A673 (cell line): Measurements from ENCODE around the gene CCDC141. TPM values are rescaled to one million over a fixed set of nuclear protein-coding genes. Genes with fewer than 3 reads are reported as not detected.

ENCODE experiments used
- BruUV-seq: library from RNA; stranded (reverse); fragments of 400-500 nt; replicated peaks from 2 replicates; lab custom pipeline; 2021; lab: Mats Ljungman, UMichigan
- CTCF ChIA-PET: fragments of 300-600 bp; sonication (Branson Sonifier 250); formaldehyde crosslinking; loops from one replicate; lab custom pipeline; 2022; ENCODE audit warnings: antibody characterized with exemption; lab: Charles Lee
- POLR2A ChIA-PET: fragments of 300-600 bp; sonication (Branson Sonifier 250); formaldehyde crosslinking; loops from one replicate; lab custom pipeline; 2022; ENCODE audit warnings: antibody characterized with exemption; ENCODE audit not compliant: low non-redundant PET; lab: Charles Lee
- DNase-seq: peaks from one replicate; pipeline ENCODE4 v3.0.0-alpha.2; 2015; ENCODE audit warnings: low spot score
- H3K27ac ChIP-seq: fragments of 200-600 bp; sonication (generic); 2 replicates; pipeline ENCODE4 v1.5.1; 2016; ENCODE audit warnings: mixed run types, low read depth, mild to moderate bottlenecking, mixed read lengths, antibody characterized with exemption, low read length; ENCODE audit not compliant: poor library complexity, severe bottlenecking
- H3K27me3 ChIP-seq: fragments of 200-600 bp; sonication (generic); replicated peaks from 2 replicates; pipeline ENCODE4 v1.6.1; 2017; ENCODE audit warnings: mixed run types, low read depth, mild to moderate bottlenecking, mixed read lengths, antibody characterized with exemption, low read length; ENCODE audit not compliant: insufficient read depth, poor library complexity
- H3K36me3 ChIP-seq: fragments of 200-600 bp; sonication (generic); 2 replicates; pipeline ENCODE4 v1.6.1; 2016; ENCODE audit warnings: mixed run types, mild to moderate bottlenecking, mixed read lengths, antibody characterized with exemption, low read length; ENCODE audit not compliant: insufficient read depth, poor library complexity, severe bottlenecking
- H3K4me1 ChIP-seq: fragments of 200-600 bp; sonication (generic); 2 replicates; pipeline ENCODE4 v1.6.1; 2017; ENCODE audit warnings: mixed run types, mild to moderate bottlenecking, mixed read lengths, antibody characterized with exemption, low read length; ENCODE audit not compliant: insufficient read depth, poor library complexity, severe bottlenecking
- H3K4me3 ChIP-seq: fragments of 200-600 bp; sonication (generic); 2 replicates; pipeline ENCODE4 v1.5.1; 2016; ENCODE audit warnings: low read depth, mixed run types, mild to moderate bottlenecking, mixed read lengths, low read length; ENCODE audit not compliant: poor library complexity, severe bottlenecking
- H3K9me3 ChIP-seq: fragments of 200-600 bp; sonication (generic); 2 replicates; pipeline ENCODE4 v1.6.1; 2016; ENCODE audit warnings: mixed run types, low read depth, mild to moderate bottlenecking, mixed read lengths, antibody characterized with exemption, low read length; ENCODE audit not compliant: poor library complexity, severe bottlenecking
- EZH2 ChIP-seq: fragments of 200-600 bp; sonication (generic); IDR thresholded peaks from 2 replicates; pipeline ENCODE4 v1.6.1; 2017; ENCODE audit warnings: borderline replicate concordance, low read depth, mild to moderate bottlenecking, mixed read lengths, antibody characterized with exemption, low read length; ENCODE audit not compliant: poor library complexity, severe bottlenecking
- intact Hi-C: fragments of 100-400 bp; cut with micrococcal nuclease; formaldehyde crosslinking; loops from one replicate; pipeline ENCODE4 v1.10.0; 2022; ENCODE audit not compliant: unreplicated experiment
- total RNA-seq: library from RNA; stranded (reverse); gene quantifications from 2 replicates; pipeline ENCODE4 v1.2.3, GENCODE V29; 2021
- TF ChIP-seq, protein P1 (sequence below): fragments of 300-800, 200-600 bp; sonication (generic); conservative IDR thresholded peaks from 2 replicates; pipeline ENCODE4 v1.5.1; 2017; ENCODE audit warnings: low read depth, mild to moderate bottlenecking, antibody characterized with exemption, low read length, moderate library complexity, mixed read lengths

The CCDC141 gene
- total RNA-seq, 1 experiment from 2014 or later = not detected

DNA sequence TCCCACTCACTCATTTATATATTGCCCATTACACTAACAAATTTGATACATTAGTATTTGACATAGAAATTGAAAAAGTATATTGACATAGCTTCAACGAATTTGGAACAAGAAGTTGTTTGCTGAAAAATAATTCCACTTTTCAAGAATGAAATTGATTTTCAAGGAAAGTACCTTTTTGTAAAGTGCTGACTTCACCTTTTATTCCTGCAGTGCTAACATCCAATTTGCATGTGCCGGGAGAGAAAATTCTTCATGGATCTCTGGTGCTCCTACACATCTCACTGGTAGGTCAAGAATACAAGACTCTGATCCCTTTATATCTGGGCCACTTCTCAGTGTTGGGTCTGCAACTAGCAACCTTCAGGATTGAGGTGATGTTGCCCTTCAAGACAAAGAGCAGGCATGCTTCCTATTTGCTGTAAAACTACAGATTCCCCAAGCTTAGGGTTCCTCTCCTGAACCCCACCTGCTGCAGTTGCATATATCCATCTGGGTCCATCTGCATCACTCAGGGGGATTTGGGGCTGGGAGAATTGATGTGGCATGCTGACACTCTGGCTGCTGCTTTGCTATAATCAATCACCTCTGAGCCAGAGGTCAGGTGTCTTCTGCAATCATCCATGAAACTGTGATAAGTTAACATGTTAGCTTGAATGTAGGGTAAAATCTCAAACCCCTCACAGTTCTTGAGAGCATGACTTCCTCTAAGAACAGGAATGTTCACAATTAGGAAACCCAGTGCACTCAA is 134.3 kb downstream of the CCDC141 start:
- Histone ChIP-seq H3K36me3 (no peaks in the 10 kb centered on the region), H3K9me3 (no peaks in the 10 kb centered on the region), H3K27me3 (peaks cover 21% of the 10 kb centered on the region), H3K4me3 (no peak overlapping the region), H3K4me1 (no peaks in the 10 kb centered on the region), H3K27ac (no peak overlapping the region)
- no TSS peak for BruUV-seq
- no peak for DNase-seq
- intact Hi-C loops = loop anchor here (10.0 kb wide), 1 partner anchor 151 kb away; no protein-coding TSS in a partner anchor
- ChIA-PET CTCF (no interaction called here), POLR2A (no interaction called here)
- TF ChIP-seq EZH2 = no peak
- TF ChIP-seq, protein P1, sequence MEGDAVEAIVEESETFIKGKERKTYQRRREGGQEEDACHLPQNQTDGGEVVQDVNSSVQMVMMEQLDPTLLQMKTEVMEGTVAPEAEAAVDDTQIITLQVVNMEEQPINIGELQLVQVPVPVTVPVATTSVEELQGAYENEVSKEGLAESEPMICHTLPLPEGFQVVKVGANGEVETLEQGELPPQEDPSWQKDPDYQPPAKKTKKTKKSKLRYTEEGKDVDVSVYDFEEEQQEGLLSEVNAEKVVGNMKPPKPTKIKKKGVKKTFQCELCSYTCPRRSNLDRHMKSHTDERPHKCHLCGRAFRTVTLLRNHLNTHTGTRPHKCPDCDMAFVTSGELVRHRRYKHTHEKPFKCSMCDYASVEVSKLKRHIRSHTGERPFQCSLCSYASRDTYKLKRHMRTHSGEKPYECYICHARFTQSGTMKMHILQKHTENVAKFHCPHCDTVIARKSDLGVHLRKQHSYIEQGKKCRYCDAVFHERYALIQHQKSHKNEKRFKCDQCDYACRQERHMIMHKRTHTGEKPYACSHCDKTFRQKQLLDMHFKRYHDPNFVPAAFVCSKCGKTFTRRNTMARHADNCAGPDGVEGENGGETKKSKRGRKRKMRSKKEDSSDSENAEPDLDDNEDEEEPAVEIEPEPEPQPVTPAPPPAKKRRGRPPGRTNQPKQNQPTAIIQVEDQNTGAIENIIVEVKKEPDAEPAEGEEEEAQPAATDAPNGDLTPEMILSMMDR = no peak

DNA sequence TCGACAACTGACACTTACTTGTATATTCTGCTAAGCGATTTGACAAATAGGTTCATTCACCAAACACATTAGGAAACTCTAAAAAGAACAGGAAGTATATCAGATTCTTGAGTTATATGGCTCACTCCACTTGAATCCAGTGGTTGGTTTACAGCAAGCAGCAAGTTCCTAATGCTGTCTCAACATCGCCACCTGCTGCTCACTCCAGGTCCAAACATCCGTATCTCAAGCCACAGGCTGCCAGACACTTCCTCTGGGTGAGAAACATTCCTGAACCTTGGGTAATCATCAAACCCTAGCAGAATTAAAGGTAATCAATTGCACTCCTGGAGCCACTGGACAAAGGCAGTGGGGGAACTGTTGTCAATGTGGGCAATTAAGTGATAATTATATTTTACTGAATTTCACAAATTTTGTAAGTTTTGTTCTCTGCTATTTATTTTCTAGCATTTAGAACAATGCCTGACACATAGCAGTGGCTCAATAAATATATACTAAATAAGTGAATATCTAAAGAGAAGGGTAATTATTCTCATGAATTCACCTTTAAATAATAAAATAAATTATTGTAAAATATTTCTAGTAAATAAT is 135.6 kb downstream of the CCDC141 start:
- Histone ChIP-seq H3K27ac (no peak overlapping the region), H3K9me3 (no peaks in the 10 kb centered on the region), H3K27me3 (peaks cover 18% of the 10 kb centered on the region), H3K4me3 (no peak overlapping the region), H3K4me1 (no peaks in the 10 kb centered on the region), H3K36me3 (no peaks in the 10 kb centered on the region)
- DNase-seq = peak; percentile 75
- TF ChIP-seq, protein P1 = peak; percentile 91
- TF ChIP-seq EZH2 = no peak
- CTCF ChIA-PET = no interaction called here
- intact Hi-C loops = loop anchor here (10.0 kb wide), 1 partner anchor 150 kb away; no protein-coding TSS in a partner anchor
- no TSS peak for BruUV-seq
- POLR2A ChIA-PET = no interaction called here

DNA sequence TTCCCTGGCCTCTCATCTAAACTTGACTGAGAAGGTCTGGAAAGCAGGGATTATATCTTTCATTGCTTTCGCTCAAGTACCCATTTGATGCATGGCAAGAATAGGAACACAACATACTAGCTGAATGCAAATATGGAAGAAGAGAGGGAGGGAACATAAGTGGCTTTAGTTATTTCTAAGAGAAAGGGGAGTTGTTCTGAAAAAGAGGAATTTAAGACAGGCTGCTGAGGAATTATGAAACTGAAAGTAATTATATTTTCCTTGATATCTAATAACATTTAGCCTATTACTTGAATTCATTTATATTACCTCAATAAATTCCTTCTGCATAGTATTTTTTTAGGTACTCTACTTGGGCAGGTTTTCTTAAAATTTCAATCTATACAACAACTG is 136.9 kb downstream of the CCDC141 start:
- no TSS peak for BruUV-seq
- Histone ChIP-seq H3K27ac (no peak overlapping the region), H3K9me3 (no peaks in the 10 kb centered on the region), H3K36me3 (no peaks in the 10 kb centered on the region), H3K4me1 (no peaks in the 10 kb centered on the region), H3K27me3 (peaks cover 15% of the 10 kb centered on the region), H3K4me3 (no peak overlapping the region)
- TF ChIP-seq, protein P1 = no peak
- TF ChIP-seq EZH2 = no peak
- intact Hi-C loops = loop anchor here (10.0 kb wide), 1 partner anchor 148 kb away; no protein-coding TSS in a partner anchor
- CTCF ChIA-PET = no interaction called here
- DNase-seq = no peak
- POLR2A ChIA-PET = no interaction called here
